GM19025 (cell line): Measurements from ENCODE around the gene MANBA.
"Not testable (repeated sequence)": the region's sequence is repeated elsewhere in the genome, so short reads cannot be mapped to it uniquely, and the experiment has no call there.

ENCODE experiments used
- ATAC-seq: cut with Tn5 transposase; IDR thresholded peaks from one replicate; pipeline ENCODE4 v1.9.1; 2021; ENCODE audit warnings: mild to moderate bottlenecking, low read depth, moderate library complexity; ENCODE audit not compliant: unreplicated experiment

The MANBA gene

DNA sequence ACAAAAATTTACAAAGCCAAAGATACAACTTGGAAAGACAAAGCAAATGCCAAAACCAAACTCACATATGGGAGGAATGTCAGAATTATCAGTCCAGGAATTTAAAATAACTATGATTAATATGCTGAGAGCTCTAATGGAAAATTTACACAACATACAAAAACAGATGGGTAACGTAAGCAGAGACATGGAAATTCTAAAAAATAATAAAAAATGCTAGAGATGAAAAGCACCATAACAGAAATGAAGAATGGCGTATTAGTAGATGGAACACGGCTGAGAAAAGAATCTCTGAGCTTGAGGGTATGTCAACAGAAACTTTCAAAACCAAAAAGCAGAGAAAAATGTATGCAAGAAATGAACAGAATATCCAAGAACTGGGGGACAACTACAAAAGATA lies 4.1 kb upstream of the MANBA start:
- no peak for ATAC-seq

DNA sequence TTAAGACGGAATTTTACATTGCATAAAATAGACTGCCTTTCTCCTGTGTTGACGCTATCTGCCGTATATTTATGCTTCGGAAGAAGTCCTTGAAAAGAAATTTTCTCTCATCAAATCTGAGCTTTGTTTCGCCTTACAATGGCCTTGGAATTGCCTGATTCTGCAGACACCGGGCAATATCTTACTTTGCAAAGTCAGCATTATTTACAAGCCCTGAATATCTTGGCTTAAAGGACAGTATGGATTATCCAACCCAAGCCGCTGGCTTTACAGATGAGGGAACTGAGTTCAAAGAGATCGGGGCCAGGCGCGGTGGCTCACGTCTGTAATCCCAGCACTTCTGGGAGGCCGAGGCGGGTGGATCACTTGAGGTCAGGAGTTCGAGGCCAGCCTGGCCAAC lies 1.1 kb upstream of the MANBA start:
- ATAC-seq = no peak

DNA sequence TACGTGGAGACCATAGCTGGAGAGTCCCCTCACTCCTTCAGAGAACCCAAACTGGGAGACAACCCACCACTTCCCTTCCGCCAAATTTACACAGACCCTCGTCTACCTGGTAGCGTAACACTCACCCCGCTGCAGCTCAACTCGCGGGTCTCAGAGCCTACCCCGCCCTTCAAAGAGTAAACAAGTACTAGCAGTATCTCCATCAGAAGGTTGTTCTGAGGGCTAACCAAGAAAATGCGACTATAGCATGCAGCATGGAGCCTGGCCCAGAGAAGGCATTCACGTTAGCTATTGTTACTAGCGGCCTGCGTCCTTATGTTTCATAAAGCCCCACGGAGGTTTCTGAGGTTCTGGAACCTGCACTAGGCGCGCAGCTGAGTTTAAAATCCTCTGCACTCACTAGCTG lies 531 bp upstream of the MANBA start:
- ATAC-seq = no peak

DNA sequence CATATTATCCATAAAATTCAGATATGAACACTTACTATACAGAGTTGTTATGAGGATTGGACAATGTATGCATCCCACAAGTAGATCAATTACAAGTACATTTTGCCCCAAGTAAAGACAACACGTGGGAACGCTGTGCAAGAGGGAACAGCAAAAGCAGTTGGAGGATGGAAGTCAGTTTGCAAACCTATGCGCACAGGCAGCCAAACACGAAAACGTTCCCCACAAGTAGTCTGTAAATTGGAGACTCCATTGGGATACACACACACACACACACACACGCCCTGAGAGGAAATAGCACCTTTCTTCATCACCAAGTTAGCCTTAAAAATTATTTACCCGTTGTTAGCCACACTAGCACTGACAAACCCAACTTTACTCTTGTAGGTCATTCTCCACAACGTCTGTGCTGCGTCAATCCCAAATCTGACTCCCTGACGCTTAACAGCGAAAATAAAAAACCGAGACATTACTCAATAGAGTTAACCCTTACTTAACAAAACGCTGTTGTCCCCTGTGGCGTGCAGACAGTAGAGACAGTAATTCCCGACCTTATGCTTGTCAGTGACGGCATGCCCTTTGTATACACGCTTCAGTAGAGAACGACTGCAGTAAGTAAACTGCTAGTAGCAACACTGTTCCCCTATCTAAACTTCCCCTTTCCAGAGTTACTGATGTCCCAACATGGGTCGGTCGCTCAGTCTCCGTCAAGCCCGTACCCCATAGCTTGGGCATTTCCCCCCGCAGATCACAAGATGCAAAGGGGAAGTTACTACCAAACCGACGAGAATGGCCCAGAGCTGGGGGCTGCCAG lies 730 bp downstream of the MANBA start:
- peak; percentile 41 for ATAC-seq

DNA sequence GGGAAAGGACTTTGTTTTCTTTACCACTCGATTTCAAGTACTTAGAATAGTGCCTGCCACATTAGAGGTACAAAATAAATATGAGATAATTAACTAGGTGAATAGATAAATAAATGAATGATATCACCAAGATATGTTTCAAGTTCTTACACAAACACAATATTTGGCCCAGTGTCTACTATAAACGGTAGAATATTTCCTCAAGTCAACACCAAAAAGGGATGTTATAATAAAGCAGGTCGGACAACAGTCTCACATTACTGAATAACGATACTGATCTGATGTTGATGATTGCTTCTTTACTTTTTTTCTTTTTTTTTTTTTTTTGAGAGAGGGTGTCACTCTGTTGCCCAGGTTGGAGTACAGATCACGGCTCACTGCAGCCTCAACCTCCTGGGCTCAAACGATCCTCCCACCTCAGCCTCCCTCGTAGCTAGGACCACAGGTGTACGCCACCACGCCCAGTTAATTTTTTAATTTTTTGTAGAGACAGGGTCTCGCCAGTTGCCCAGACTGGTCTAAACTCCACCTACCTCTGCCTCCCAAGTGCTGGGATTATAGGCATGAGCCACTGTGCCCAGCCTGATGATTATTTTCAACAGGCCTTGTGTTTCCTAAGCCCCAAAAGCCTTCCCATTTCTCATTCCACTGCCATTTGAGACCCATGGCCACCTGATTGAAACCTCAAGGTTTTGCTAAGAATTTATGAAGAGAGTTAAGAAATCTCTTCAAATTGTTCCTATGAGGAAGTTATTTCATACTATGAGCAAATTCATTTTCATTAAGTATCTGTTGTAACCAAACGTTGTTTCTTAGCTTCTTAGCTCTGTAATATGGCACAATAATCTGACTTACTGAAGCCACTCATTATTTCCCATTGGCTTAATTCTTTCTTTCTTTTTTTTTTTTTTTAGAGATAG lies 2.3 kb downstream of the MANBA start:
- no peak for ATAC-seq

DNA sequence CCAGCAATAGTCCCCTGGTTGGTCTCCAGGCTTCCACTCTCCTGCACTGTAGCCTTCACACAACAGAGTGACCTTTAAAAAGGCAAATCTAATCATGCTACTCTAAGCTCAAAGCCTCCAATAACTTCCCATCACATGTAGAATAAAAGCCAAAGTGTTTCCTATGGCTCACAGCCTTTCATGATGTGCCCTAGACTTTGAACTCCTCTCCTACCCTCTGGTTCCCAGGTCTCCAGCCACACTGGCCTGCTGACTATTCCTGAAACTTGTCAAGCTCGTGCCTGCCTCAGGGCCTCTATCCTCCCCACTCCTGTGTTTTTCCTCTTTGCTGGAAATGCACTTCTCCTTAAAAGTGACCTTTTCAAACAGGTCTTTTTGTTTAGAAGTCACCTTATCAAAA lies 3.1 kb downstream of the MANBA start:
- no peak for ATAC-seq

DNA sequence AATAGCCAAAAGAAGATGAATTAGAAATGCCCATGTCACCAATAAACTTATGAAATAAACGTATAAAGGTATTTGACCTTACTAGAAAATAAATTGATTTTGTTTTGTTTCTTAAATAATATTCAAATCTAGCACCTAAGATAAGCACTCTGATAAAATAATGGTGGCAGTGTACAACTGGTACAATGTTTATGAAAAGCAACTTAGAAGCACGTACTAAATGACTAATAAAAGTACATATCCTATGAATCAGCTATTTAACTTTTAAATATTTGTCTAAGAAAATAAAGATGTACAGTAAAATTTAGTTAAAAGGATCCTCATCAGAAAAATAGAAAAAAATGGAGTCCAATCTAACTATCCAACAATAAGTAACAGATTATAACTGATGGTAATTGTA lies 6.7 kb downstream of the MANBA start:
- ATAC-seq = no peak

DNA sequence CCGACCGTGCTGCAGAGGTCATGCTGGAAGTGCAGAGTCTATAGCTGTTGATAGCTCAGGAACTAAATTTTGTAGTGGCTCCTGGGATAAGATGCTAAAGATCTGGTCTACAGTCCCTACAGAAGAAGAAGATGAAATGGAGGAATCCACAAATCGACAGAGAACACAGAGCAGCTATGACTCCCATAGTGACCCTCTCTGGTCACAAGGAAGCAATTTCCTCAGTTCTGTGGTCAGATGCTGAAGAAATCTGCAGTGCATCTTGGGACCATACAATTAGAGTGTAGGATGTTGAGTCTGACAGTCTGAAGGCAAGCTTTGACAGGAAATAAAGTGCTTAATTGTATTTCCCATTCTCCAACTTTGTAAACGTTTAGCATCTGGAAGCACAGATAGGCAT lies 8.8 kb downstream of the MANBA start:
- no peak for ATAC-seq

DNA sequence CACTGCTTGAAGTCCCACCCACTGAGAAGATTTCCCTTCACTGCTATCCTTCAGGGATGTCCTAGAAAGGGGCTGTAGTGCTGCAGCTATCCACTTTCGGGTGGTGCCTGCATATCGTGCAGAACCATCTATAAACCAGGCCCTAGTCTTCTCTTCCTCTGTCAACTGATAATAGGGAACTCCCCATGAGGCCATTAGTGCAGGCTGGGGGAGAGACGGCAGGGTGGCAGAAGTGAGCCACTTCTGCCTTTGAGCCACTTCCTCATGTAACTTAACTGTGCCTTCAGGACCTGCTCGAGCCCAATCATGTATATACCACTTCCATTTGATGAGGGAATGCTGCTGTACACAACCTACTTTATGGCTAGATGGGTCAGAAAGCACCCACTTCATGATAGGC lies 17.4 kb downstream of the MANBA start:
- ATAC-seq = peak; percentile 98

DNA sequence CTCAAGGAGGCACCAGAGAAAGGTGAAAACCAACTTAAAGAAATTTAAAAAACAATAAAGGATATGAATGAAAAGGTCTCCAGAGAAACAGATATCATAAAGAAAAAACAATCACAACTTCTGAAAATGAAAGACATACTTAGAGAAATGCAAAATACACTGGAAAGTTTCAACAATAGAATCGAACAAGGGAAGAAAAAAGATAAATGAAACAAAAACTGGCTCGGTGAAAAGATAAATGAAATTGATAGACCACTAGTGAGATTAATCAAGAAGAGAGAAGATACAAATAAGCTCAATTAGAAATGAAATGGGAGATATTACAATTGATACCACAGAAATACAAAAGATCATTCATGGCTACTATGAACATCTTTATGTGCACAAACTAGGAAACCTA lies 22.0 kb downstream of the MANBA start:
- ATAC-seq = not testable (repeated sequence)

DNA sequence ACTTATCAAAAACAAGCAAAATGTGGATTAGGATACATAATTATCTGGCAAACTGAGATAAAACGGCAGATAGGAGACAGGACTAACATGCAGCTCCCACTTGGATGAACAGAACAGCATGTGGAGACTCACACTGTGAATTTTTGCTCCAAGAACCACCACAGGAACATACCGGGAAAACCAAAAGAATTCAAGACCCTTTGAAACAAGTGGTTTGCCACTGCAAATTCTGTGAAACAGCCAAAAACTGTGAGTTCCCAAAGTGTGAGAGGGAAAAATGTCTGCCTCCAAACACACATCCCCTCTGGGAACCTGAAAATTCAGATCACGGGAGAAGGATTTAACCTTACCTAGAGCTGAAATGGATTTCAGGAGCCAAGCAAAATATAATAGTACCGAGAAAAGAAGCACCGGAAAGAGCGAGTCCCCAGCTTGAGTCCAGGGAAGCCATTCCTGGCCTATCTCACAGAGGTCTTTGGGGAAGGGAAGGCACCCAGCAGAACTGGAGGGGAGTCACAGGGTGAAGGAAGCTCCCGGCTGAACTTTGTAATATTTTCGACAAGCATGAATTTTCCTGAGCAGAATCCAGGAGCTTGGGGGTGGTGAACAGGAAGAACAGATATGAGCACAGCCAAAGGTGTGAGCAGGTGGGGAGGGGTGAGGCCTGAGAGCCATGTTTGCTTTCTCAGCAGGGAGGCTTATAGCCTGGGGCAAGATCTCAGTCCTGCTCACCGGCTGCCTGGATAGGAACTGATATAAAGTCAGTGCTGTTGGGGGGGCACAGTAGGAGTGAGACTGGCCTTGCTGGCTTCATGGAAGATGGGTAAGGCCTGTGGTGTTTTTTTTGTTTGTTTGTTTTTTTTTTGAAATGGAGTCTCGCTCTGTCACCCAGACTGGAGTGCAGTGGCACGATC lies 23.9 kb downstream of the MANBA start:
- no peak for ATAC-seq

DNA sequence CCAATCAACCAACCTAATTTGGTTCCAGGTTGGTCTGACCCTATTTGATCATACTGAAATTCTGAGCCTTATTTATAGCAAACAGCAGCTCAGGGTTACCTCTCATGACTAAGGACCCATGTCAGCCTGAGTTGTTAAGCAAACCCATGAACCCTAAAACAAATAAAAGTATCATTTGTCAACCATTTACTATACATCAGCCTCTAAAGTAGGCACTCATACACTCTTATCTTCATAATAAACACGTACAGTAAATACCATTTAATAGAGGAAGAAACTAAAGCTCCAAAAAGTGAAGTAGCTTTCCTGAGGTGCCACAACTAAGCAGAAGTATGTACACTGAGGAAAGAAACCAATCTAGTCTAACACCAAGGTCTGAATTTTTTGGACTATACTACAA lies 25.2 kb downstream of the MANBA start:
- ATAC-seq = no peak

DNA sequence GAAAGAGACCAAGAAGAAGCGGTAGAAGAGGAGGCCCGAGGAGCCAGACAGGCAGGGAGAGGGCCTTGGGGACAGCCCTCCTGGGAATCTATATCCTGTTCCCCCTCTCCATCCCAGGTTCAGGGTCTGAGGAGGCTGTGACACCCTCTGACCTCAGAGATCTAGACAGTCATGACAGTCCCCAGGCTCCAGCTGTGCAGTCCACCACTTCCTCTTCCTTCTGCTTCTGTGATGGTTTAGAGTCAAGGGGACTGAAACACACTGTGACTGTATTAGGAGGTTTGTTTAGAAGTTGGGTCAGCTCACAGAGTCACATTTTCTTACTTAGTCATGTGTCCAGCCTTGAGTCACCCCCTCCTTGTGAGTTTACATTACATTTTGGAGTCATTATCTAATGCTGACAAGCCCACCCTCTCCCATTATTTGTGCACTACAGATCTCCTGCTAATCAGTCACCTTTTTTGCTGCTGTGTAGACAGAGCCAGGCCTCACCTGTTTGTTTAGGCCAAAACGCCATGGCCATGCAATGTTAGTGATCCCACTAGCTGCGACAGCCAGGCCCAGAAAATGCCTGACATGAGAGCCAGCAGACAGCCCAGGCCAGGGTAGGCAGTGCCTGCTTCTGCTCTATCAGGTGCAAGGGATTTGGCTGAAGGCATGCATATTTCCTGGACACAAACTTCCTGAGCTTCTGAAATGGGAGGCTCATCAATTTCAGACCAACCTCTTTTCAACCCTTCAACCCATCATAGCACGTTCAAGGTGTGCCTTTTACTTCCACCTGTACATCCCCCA lies 26.0 kb downstream of the MANBA start:
- ATAC-seq = peak; percentile 98

DNA sequence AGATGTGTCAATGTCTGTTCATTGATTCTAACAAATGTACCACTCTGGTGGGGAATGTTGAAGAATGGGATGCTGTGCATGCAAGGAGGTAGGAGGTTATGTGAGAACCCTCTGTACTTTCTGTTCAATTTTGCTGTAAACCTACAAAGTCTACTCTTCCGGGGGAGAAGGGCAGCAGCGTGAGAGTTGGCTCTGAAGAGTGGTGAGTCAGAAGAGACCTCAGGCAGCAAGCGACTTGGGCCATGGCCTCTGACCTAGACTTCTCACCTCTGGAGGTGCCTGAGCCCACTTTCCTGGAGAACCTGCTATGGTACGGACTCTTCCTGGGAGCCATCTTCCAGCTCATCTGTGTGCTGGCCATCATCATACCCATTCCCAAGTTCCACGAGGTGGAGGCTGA lies 26.7 kb downstream of the MANBA start:
- no peak for ATAC-seq

DNA sequence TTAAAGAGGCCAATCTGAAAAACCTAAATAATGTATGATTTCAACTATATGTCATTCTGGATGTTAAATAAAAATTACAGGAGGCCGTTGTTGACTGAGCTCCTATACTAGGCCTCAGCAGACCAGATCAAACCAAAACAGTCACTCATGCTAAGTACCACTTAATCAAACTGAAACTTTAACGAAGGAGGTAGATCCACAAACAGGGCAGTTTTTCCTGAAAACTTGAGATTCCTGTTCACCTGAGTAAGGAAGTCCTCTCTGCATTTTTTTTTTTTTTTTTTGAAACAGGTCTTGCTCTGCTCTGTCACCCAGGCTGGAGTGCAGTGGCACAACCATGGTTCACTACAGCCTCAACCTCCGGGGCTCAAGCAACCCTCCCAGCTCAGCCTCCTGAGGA lies 27.7 kb downstream of the MANBA start:
- ATAC-seq = no peak

DNA sequence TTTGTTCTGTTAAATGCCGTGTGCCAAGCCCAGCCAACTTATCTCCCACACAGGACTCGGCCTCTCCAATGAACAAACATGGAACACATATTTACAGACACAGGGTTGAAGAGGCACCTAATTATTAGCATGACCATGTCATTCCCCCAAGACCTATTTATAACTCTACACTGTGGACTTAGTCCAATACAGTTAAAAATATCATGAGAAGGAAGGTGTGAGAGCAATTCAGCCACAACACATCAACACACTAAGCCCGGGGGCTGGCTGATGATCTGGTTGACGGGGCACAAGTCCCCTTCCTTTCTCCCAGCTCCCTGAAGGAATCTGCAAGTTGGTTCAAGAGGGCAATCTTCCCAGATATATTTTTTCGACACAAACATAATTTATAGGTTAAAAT lies 28.1 kb downstream of the MANBA start:
- ATAC-seq = no peak

DNA sequence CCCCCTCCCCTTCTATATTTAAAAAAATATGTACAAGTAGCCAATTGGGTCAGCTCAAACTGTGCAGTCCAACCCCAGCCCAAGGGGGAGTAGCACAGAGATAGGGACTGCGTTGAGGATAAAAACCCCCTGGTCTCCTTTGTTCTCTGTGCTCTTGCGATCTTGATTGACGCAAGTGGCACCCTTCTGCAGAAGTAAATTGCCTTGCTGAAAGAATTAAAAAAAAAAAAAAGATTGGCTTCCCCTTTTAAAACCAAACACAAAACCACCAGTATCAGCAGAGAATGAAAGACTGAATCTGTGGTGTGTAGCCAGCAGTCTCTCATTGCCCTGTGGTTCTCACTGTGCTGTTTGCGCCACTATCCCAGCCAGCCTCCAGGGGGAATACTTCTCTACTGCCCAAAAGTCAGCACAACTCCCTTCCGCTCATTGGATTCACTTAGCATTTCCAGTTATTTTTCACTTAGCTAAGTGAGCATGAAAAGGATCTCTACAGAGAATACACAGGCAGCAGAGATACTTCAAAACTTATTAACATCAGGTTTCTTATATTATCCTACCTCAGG lies 29.7 kb downstream of the MANBA start:
- no peak for ATAC-seq

DNA sequence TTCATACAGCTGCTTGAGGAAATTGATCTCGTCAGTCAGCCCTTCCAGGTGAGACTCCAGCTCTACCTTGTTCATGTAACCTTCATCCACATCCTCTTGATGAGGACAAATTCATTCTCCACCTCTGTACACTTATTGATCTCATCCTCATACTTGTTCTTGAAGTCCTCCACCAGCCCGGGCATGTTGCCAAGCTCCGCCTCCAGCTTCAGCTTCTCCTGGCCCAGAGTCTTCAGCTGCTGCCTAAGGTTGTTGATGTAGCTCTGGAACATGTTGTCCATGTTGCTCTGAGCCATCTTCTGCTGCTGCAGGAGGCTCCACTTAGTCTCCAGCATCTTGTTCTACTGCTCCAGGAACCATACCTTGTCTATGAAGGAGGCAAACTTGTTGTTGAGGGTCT lies 31.3 kb downstream of the MANBA start:
- not testable (repeated sequence) for ATAC-seq

DNA sequence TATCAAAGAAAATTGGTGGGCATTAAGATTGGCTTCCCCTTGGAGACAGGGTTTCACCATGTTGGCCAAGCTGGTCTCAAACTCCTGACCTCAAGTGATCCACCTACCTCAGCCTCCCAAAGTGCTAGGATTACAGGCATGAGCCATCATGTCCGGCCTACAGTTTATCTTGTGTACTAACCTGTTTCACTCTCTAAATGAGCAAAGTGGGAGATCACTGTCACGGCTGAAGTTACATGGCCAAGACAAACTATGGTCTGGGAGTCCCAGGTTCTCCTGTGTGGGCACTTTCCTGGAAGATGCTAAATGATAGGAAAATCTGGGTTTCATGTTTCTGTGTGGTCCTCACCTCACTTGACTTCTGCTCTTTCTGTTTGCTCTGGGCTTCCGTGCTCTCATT lies 33.8 kb downstream of the MANBA start:
- ATAC-seq = not testable (repeated sequence)

DNA sequence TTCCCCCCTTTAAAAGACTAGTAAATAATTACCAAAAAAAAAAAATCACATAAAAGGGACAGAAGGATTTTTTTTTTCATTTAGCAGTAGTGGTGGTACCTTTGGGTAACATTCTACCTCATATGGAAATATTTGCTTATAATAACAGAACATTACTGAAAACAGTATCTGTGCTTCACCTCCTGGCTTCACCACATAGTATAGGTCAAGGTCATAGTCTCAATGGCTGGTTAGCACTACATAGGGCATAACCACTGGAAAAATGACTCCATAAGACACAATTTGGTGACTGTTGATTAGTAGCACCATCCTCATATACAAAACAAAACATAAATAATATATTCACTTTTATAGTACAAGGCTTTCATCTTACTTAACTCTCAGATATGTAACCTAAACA lies 34.7 kb downstream of the MANBA start:
- no peak for ATAC-seq
